H1 (cell line): ENCODE results near the gene CCDC157. TPM values are rescaled to one million over a fixed set of nuclear protein-coding genes. Genes with fewer than 3 reads are reported as not detected.

Experiments
- CTCF ChIA-PET: fragments of 300-600 bp; sonication (Branson Sonifier 250); formaldehyde crosslinking; loops from one replicate; lab custom pipeline; 2021; ENCODE audit not compliant: partially characterized antibody; lab: Charles Lee
- POLR2A ChIA-PET: fragments of 300-600 bp; sonication (Branson Sonifier 250); formaldehyde crosslinking; loops from one replicate; lab custom pipeline; 2021; ENCODE audit warnings: inconsistent platforms; ENCODE audit not compliant: partially characterized antibody; lab: Charles Lee
- DNase-seq, 2 experiments: peaks; one replicate each; pipeline versions ENCODE4 v3.0.0 to v3.0.0-alpha.2; 2010 to 2022; ENCODE audit warnings: low spot score in 2 of 2, low read depth in 1 of 2, mixed read lengths in 1 of 2
- FAIRE-seq: peaks from 2 replicates; lab custom pipeline; 2011; peaks lifted over from hg19 to GRCh38; lab: Jason Lieb, UNC
- H2AFZ ChIP-seq: 2 replicates; pipeline ENCODE4 v1.8.1; 2012; ENCODE audit warnings: low read length, inconsistent platforms
- H2AK5ac ChIP-seq: 2 replicates; pipeline ENCODE4 v1.6.1; 2013; ENCODE audit warnings: low read depth, low read length
- H2BK120ac ChIP-seq: replicated peaks from 2 replicates; pipeline ENCODE3; 2013; ENCODE audit warnings: low read depth, low read length, inconsistent platforms
- H2BK12ac ChIP-seq: 2 replicates; pipeline ENCODE4 v1.6.1; 2013; ENCODE audit warnings: low read depth, low read length
- H2BK15ac ChIP-seq: 2 replicates; pipeline ENCODE4 v1.6.1; 2013; ENCODE audit warnings: low read length
- H2BK20ac ChIP-seq: 2 replicates; pipeline ENCODE4 v1.6.1; 2013; ENCODE audit warnings: low read length
- H2BK5ac ChIP-seq: 2 replicates; pipeline ENCODE4 v1.6.1; 2013; ENCODE audit warnings: low read depth, low read length
- H3K14ac ChIP-seq: 2 replicates; pipeline ENCODE4 v1.6.1; 2013; ENCODE audit warnings: inconsistent platforms; ENCODE audit not compliant: insufficient read length
- H3K18ac ChIP-seq: 2 replicates; pipeline ENCODE4 v1.6.1; 2013; ENCODE audit warnings: low read length; ENCODE audit errors: extremely low read depth
- H3K23ac ChIP-seq: 2 replicates; pipeline ENCODE4 v1.6.1; 2013; ENCODE audit warnings: inconsistent platforms; ENCODE audit not compliant: insufficient read length
- H3K23me2 ChIP-seq: 2 replicates; pipeline ENCODE4 v1.6.1; 2013; ENCODE audit warnings: low read depth, low read length
- H3K27ac ChIP-seq: 2 replicates; pipeline ENCODE4 v1.6.1; 2011; ENCODE audit warnings: low read depth, low read length, inconsistent platforms
- H3K27me3 ChIP-seq, 4 experiments: replicated peaks in 1 of 4; 1 replicate in 1 of 4; 2 replicates in 3 of 4; pipeline versions ENCODE4 v1.6.1 to v1.8.1; 2011 to 2013; ENCODE audit warnings: low read length in 3 of 4, mild to moderate bottlenecking in 3 of 4, inconsistent platforms in 2 of 4, mixed read lengths in 2 of 4, moderate library complexity in 1 of 4; ENCODE audit not compliant: control insufficient read depth in 3 of 4, insufficient read depth in 3 of 4; ENCODE audit errors: extremely low read depth in 1 of 4
- H3K36me3 ChIP-seq, 4 experiments: 2 replicates each; pipeline versions ENCODE4 v1.6.1 to v1.8.1; 2011 to 2013; ENCODE audit warnings: mild to moderate bottlenecking in 4 of 4, low read length in 3 of 4, moderate library complexity in 2 of 4, control low read depth in 1 of 4, inconsistent platforms in 1 of 4; ENCODE audit not compliant: insufficient read depth in 4 of 4, control insufficient read depth in 2 of 4
- H3K4ac ChIP-seq: replicated peaks from 2 replicates; pipeline ENCODE3; 2013; ENCODE audit warnings: low read length, low read depth, mixed read lengths, inconsistent platforms; ENCODE audit not compliant: insufficient read length
- H3K4me1 ChIP-seq, 4 experiments: replicated peaks in 1 of 4; 1 replicate in 1 of 4; 2 replicates in 3 of 4; pipeline versions ENCODE4 v1.6.1 to v1.8.1; 2011 to 2013; ENCODE audit warnings: low read length in 3 of 4, inconsistent platforms in 2 of 4, mixed read lengths in 1 of 4; ENCODE audit not compliant: insufficient read depth in 4 of 4, control insufficient read depth in 3 of 4
- H3K4me2 ChIP-seq, 2 experiments: 2 replicates each; pipeline versions ENCODE4 v1.6.1 to v1.8.1; 2011 to 2013; ENCODE audit warnings: low read depth in 2 of 2, low read length in 2 of 2, control low read depth in 1 of 2, inconsistent platforms in 1 of 2, mild to moderate bottlenecking in 1 of 2; ENCODE audit not compliant: insufficient read depth in 1 of 2
- H3K4me3 ChIP-seq, 4 experiments: fragments of 200-600, 300-600 bp in 1 of 4; sonication (generic), shearing (Covaris generic), sonication (Bioruptor Twin) in 1 of 4; 2 replicates each; pipeline versions ENCODE4 v1.5.1 to v1.8.1; 2011 to 2016; ENCODE audit warnings: low read length in 4 of 4, low read depth in 3 of 4, control low read depth in 2 of 4, inconsistent platforms in 2 of 4, mild to moderate bottlenecking in 2 of 4, mixed read lengths in 1 of 4, moderate library complexity in 1 of 4; ENCODE audit not compliant: insufficient read depth in 2 of 4; ENCODE audit errors: extremely low read depth in 1 of 4
- H3K56ac ChIP-seq: replicated peaks from 2 replicates; pipeline ENCODE3; 2013; ENCODE audit warnings: low read depth, mild to moderate bottlenecking, mixed read lengths, low read length, inconsistent platforms; ENCODE audit not compliant: insufficient read length
- H3K79me1 ChIP-seq: 2 replicates; pipeline ENCODE4 v1.6.1; 2013; ENCODE audit warnings: low read depth, low read length, control low read depth
- H3K79me2 ChIP-seq, 2 experiments: 2 replicates each; pipeline versions ENCODE4 v1.6.1 to v1.8.1; 2012 to 2013; ENCODE audit warnings: low read length in 2 of 2, mild to moderate bottlenecking in 2 of 2, inconsistent platforms in 1 of 2; ENCODE audit not compliant: insufficient read depth in 2 of 2, control insufficient read depth in 1 of 2
- H3K9ac ChIP-seq, 4 experiments: replicated peaks in 1 of 4; 1 replicate in 1 of 4; 2 replicates in 3 of 4; pipeline versions ENCODE4 v1.6.1 to v1.8.1; 2011 to 2013; ENCODE audit warnings: low read depth in 3 of 4, low read length in 3 of 4, control low read depth in 2 of 4, mild to moderate bottlenecking in 2 of 4, moderate library complexity in 2 of 4, inconsistent platforms in 1 of 4; ENCODE audit errors: extremely low read depth in 1 of 4
- H3K9me3 ChIP-seq, 2 experiments: 2 replicates each; pipeline versions ENCODE4 v1.6.1 to v1.8.1; 2012 to 2013; ENCODE audit warnings: mild to moderate bottlenecking in 2 of 2, moderate library complexity in 2 of 2, control low read depth in 1 of 2, inconsistent platforms in 1 of 2, low read depth in 1 of 2, low read length in 1 of 2, mixed read lengths in 1 of 2; ENCODE audit not compliant: insufficient read depth in 2 of 2
- H4K20me1 ChIP-seq, 2 experiments: replicated peaks in 1 of 2; 2 replicates each; pipeline versions ENCODE3 to v1.8.1; 2011 to 2013; ENCODE audit warnings: inconsistent platforms in 2 of 2, low read length in 2 of 2, mild to moderate bottlenecking in 1 of 2; ENCODE audit not compliant: insufficient read depth in 2 of 2, control insufficient read depth in 1 of 2
- H4K5ac ChIP-seq: 2 replicates; pipeline ENCODE4 v1.6.1; 2013; ENCODE audit warnings: low read length, low read depth, mixed read lengths, inconsistent platforms; ENCODE audit not compliant: insufficient read length
- H4K8ac ChIP-seq: 2 replicates; pipeline ENCODE4 v1.8.0; 2013; ENCODE audit warnings: mild to moderate bottlenecking, moderate library complexity, low read length, inconsistent platforms; ENCODE audit not compliant: insufficient read depth; ENCODE audit errors: extremely low read depth
- H4K91ac ChIP-seq: replicated peaks from 2 replicates; pipeline ENCODE3; 2013; ENCODE audit warnings: low read length, mixed read lengths, inconsistent platforms; ENCODE audit not compliant: insufficient read length
- ASH2L ChIP-seq: fragments of 200-600, 300-600 bp; sonication (generic); IDR thresholded peaks from one replicate; pipeline ENCODE4 v1.7.1; 2017; ENCODE audit warnings: low read length
- KDM1A ChIP-seq: fragments of 200-600, 300-600 bp; sonication (generic); IDR thresholded peaks from 2 replicates; pipeline ENCODE4 v1.7.1; 2016; ENCODE audit warnings: mild to moderate bottlenecking, low read length, borderline replicate concordance
- SUZ12 ChIP-seq: fragments of 200-600 bp; sonication (generic); IDR thresholded peaks from 2 replicates; pipeline ENCODE4 v1.6.1; 2012; ENCODE audit warnings: mild to moderate bottlenecking, inconsistent platforms, low read length, moderate library complexity, mixed read lengths
- WGBS, 2 experiments: shearing (Covaris generic) in 1 of 2; methylation state at CpG; one replicate each; pipeline versions ENCODE4 v1.1.6 to v1.1.7; 2013 to 2015; ENCODE audit warnings: low lambda C conversion rate in 2 of 2, mixed read lengths in 2 of 2, inconsistent platforms in 1 of 2, low coverage in 1 of 2, missing lambda C conversion rate in 1 of 2; ENCODE audit not compliant: insufficient replicate concordance in 2 of 2, insufficient coverage in 1 of 2, insufficient read length in 1 of 2; ENCODE audit errors: extremely low coverage in 1 of 2, missing lambda C conversion rate in 1 of 2; 5-methylcytosine and 5-hydroxymethylcytosine counted together
- polyA plus RNA-seq, 7 experiments: library from polyadenylated mRNA; depleted of rRNA in 3 of 7; stranded (reverse) in 5 of 7; unstranded in 2 of 7; fragments of >200 nt in 5 of 7; fragments of 200-250 nt in 2 of 7; gene quantifications; 1 replicate in 5 of 7; 2 replicates in 1 of 7; 4 replicates in 1 of 7; pipeline versions ENCODE4 v1.2.1 to v1.2.3, GENCODE V29; 2011 to 2013; ENCODE audit warnings: missing spikeins in 2 of 7, mixed read lengths in 2 of 7
- total RNA-seq: library from RNA; stranded (reverse); fragmentation: NEBNext Ultra II Directional; extraction: Animal tissue kit (Norgen Biotek cat#: 25700); gene quantifications from 2 replicates; pipeline ENCODE4 v1.2.1, GENCODE V29; 2021

Gene CCDC157
- total and polyA plus RNA-seq, 2 of the 8 experiments (the other 6 are each of a cell fraction or from before 2014, with no cell fraction given), result 4.1 to 8.4 TPM

- no peak for DNase-seq
- POLR2A ChIA-PET, result interaction anchor here (0.7 to 1.3 kb wide), 5 partner anchors 9 to 36 kb away, joined by 3 to 4 read pairs (median 4); partner anchors contain the start of genes CCDC157, MTFP1 and SF3A1
- WGBS, 2 experiments, result 80% methylated on average over 9 of the region's 9 CpGs; no CpG with 5 or more reads in 1 of the 2 experiments
Measured at GRCh38 chr22:30392661-30393321, 36.0 kb downstream of the CCDC157 start.

More at GRCh38 chr22:30392661-30393321, 36.0 kb downstream of the CCDC157 start:
- H3K23me2 ChIP-seq, result peaks cover 8% of the 10 kb centered on the region; the same call in 1 of the 2 replicates
- no peak overlapping the region for H2AK5ac ChIP-seq
- CTCF ChIA-PET, result interaction anchor here (0.7 to 12.0 kb wide), 14 partner anchors 9 to 130 kb away, joined by 3 to 164 read pairs (median 4); partner anchors contain the start of genes CASTOR1 and MTFP1
- H2AFZ ChIP-seq, result peak overlapping the region; percentile 71
- no peaks in the 10 kb centered on the region for H3K36me3 ChIP-seq
- H3K9ac ChIP-seq, result no peak overlapping the region
- H3K79me1 ChIP-seq, result no peaks in the 10 kb centered on the region
- H3K14ac ChIP-seq, result no peak overlapping the region
- TF ChIP-seq ASH2L, result peak; percentile 53
- TF ChIP-seq SUZ12, result no peak
- TF ChIP-seq KDM1A, result no peak
- H3K27me3 ChIP-seq, result peaks cover 2 to 4% (median 3%) of the 10 kb centered on the region in 4 experiments; a peak in 6 of 7 replicates
- H3K79me2 ChIP-seq, result no peaks in the 10 kb centered on the region
- H2BK5ac ChIP-seq, result peak overlapping the region; percentile 66; the same call in 1 of the 2 replicates
- no peak overlapping the region for H3K4me3 ChIP-seq
- H4K8ac ChIP-seq, result peak overlapping the region; percentile 28; the same call in 1 of the 2 replicates
- H3K9me3 ChIP-seq, result peaks cover 9% of the 10 kb centered on the region in 2 experiments
- peaks cover 0 to 2% of the 10 kb centered on the region in 2 experiments for H4K20me1 ChIP-seq
- peak overlapping the region; percentile 40; the same call in 1 of the 2 replicates for H3K18ac ChIP-seq
- H2BK15ac ChIP-seq, result 0 out of 2 replicates have a peak overlapping the region, but pooled peaks have one; percentile 18
- H3K27ac ChIP-seq, result no peak overlapping the region
- no peak overlapping the region; a peak in 1 of 4 replicates for H3K4me2 ChIP-seq
- H3K23ac ChIP-seq, result no peak overlapping the region
- H3K4me1 ChIP-seq, result peaks cover 0 to 11% (median 4%) of the 10 kb centered on the region in 4 experiments; a peak in 5 of 7 replicates
- H3K4ac ChIP-seq, result no peak overlapping the region
- no peak overlapping the region for H3K56ac ChIP-seq
- H4K91ac ChIP-seq, result peak overlapping the region; percentile 70
- peak overlapping the region; percentile 39 for H2BK120ac ChIP-seq
- no peak overlapping the region for H4K5ac ChIP-seq
- 0 out of 2 replicates have a peak overlapping the region, but pooled peaks have one; percentile 10 for H2BK12ac ChIP-seq
- no peak for FAIRE-seq
- peak overlapping the region; percentile 56; the same call in 1 of the 2 replicates for H2BK20ac ChIP-seq
